NCI-H345 treated with DMSO at 0.1 percent for 48 hours (cell line): ENCODE results near the gene MOGAT2.
"Not testable (repeated sequence)": the region's sequence is repeated elsewhere in the genome, so short reads cannot be mapped to it uniquely, and the experiment has no call there.

Experiments used
- DNase-seq: peaks from one replicate; lab custom pipeline; 2025; ENCODE audit not compliant: unreplicated experiment; lab: John Stamatoyannopoulos, UW

Gene MOGAT2

GRCh38 chr11:75748729-75749273, 31.2 kb downstream of the MOGAT2 start:
- not testable (repeated sequence) for DNase-seq

- not testable (repeated sequence) for DNase-seq
Observed at GRCh38 chr11:75754933-75755332, 37.3 kb downstream of the MOGAT2 start.

GRCh38 chr11:75757651-75758050, 40.0 kb downstream of the MOGAT2 start:
- DNase-seq = no peak

GRCh38 chr11:75759832-75760231, 42.2 kb downstream of the MOGAT2 start:
- DNase-seq = no peak

GRCh38 chr11:75760243-75760642, 42.6 kb downstream of the MOGAT2 start:
- DNase-seq = no peak

GRCh38 chr11:75760710-75761493, 43.3 kb downstream of the MOGAT2 start:
- DNase-seq = no peak

GRCh38 chr11:75762158-75762557, 44.5 kb downstream of the MOGAT2 start:
- no peak for DNase-seq

- DNase-seq = no peak
Observed at GRCh38 chr11:75762885-75763284, 45.2 kb downstream of the MOGAT2 start.

- DNase-seq = no peak
Observed at GRCh38 chr11:75763846-75764245, 46.2 kb downstream of the MOGAT2 start.

GRCh38 chr11:75765116-75765515, 47.5 kb downstream of the MOGAT2 start:
- no peak for DNase-seq

- DNase-seq = no peak
Observed at GRCh38 chr11:75766443-75767227, 49.0 kb downstream of the MOGAT2 start.

GRCh38 chr11:75767228-75767572, 49.6 kb downstream of the MOGAT2 start:
- DNase-seq = no peak

- DNase-seq = no peak
Observed at GRCh38 chr11:75767793-75768111, 50.1 kb downstream of the MOGAT2 start.

GRCh38 chr11:75768112-75768908, 50.7 kb downstream of the MOGAT2 start, which contains the start of gene DGAT2:
DGAT2 (plus strand) TSS chr11:75768778; CDS start chr11:75768992, 214 bp downstream.
- peak; percentile 51 for DNase-seq

- DNase-seq = no peak
Observed at GRCh38 chr11:75768909-75769771, 51.5 kb downstream of the MOGAT2 start.

- no peak for DNase-seq
Observed at GRCh38 chr11:75770102-75770501, 52.5 kb downstream of the MOGAT2 start.

- DNase-seq = no peak
Observed at GRCh38 chr11:75771646-75772410, 54.2 kb downstream of the MOGAT2 start.

- no peak for DNase-seq
Observed at GRCh38 chr11:75773595-75774353, 56.1 kb downstream of the MOGAT2 start.

GRCh38 chr11:75775056-75775455, 57.4 kb downstream of the MOGAT2 start:
- DNase-seq = no peak
